ENCODE measurements around the gene PLD4.

DNA sequence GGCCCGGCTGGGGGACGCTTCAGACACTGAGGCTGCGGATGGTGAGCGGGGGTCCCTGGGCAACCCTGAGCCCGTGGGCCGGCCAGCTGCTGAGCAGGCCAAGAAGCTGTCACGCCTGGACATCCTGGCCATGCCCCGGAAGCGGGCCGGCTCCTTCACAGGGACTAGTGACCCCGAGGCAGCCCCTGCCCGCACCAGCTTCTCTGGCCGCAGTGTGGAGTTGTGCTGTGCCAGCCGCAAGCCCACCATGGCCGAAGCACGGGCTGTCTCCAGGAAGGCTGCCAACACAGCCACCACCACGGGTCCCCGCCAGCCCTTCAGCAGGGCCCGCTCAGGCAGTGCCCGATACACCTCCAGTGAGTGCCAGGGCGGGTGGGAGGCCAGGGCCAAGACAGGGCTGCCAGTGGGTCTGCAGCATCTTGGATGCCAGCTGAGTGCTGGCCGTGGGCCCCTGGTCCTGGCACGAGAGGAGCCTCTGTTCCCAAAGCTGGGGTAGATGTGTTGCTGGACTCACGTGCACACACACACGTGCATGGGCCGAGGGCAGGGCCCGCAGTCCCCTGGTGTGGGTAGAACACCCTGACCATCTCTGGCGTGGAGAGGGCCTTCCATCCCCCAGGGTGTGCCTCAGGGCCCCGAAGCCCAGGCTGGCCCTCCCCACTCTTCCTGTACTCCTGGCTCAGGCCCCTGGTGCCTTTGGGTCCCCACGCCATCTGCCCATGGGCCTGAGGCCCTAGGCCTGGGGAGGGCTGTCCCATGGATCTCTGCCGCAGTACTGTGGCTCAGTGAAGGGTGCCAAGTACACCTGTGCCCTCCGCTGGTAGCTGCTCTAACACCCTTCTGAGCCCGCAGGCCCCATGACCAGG, 36.8 kb upstream of the PLD4 start:
- TF ChIP-seq, protein P1, sequence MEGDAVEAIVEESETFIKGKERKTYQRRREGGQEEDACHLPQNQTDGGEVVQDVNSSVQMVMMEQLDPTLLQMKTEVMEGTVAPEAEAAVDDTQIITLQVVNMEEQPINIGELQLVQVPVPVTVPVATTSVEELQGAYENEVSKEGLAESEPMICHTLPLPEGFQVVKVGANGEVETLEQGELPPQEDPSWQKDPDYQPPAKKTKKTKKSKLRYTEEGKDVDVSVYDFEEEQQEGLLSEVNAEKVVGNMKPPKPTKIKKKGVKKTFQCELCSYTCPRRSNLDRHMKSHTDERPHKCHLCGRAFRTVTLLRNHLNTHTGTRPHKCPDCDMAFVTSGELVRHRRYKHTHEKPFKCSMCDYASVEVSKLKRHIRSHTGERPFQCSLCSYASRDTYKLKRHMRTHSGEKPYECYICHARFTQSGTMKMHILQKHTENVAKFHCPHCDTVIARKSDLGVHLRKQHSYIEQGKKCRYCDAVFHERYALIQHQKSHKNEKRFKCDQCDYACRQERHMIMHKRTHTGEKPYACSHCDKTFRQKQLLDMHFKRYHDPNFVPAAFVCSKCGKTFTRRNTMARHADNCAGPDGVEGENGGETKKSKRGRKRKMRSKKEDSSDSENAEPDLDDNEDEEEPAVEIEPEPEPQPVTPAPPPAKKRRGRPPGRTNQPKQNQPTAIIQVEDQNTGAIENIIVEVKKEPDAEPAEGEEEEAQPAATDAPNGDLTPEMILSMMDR (IDR thresholded peaks at IDR 0.05): no peak
- TF ChIP-seq POLR2A (IDR thresholded peaks at IDR 0.05): no peak
- TF ChIP-seq EP300 (IDR thresholded peaks at IDR 0.05): no peak
